H1 (cell line): Measurements from ENCODE around the gene ADAM23.

ENCODE experiments used
- ASH2L ChIP-seq: fragments of 200-600, 300-600 bp; sonication (generic); IDR thresholded peaks from one replicate; pipeline ENCODE4 v1.7.1; 2017; ENCODE audit warnings: low read length
- CEBPB ChIP-seq: IDR thresholded peaks from 2 replicates; pipeline ENCODE4 v1.6.1; 2012; ENCODE audit warnings: low read depth, low read length
- CTCF ChIP-seq, 3 experiments: IDR thresholded peaks; 1 replicate in 2 of 3; 2 replicates in 1 of 3; pipeline versions ENCODE4 v1.5.1 to v1.6.1; 2011; ENCODE audit warnings: low read length in 3 of 3, mild to moderate bottlenecking in 3 of 3, inconsistent platforms in 2 of 3, low read depth in 1 of 3, moderate library complexity in 1 of 3; ENCODE audit not compliant: insufficient read depth in 1 of 3; ENCODE audit errors: control extremely low read depth in 1 of 3
- EZH2 ChIP-seq: fragments of 200-600 bp; sonication (generic); IDR thresholded peaks from 2 replicates; pipeline ENCODE4 v1.7.1; 2012; ENCODE audit warnings: low read depth, mild to moderate bottlenecking, moderate library complexity, low read length, inconsistent platforms; ENCODE audit not compliant: severe bottlenecking
- MAFK ChIP-seq: IDR thresholded peaks from 2 replicates; pipeline ENCODE4 v1.6.1; 2012; ENCODE audit warnings: low read depth, mild to moderate bottlenecking, improper control_type of control experiment, low read length
- PHF8 ChIP-seq: fragments of 200-600 bp; sonication (generic); conservative IDR thresholded peaks from 2 replicates; pipeline ENCODE4 v1.7.1; 2012; ENCODE audit warnings: low read depth, mild to moderate bottlenecking, inconsistent platforms, low read length, moderate library complexity
- RNF2 ChIP-seq: fragments of 200-900, 300-1000 bp; sonication (generic); IDR thresholded peaks from 2 replicates; pipeline ENCODE4 v1.7.1; 2016; ENCODE audit warnings: borderline replicate concordance, low read depth, mild to moderate bottlenecking, antibody characterized with exemption, low read length; ENCODE audit not compliant: poor library complexity, severe bottlenecking; ENCODE audit errors: missing control alignments
- TEAD4 ChIP-seq: IDR thresholded peaks from 2 replicates; pipeline ENCODE4 v1.6.1; 2012; ENCODE audit warnings: low read depth, low read length, inconsistent platforms, mixed read lengths

- TF ChIP-seq CEBPB (no peak), PHF8 (no peak), EZH2 (no peak), MAFK (no peak), RNF2 (no peak), TEAD4 (no peak), CTCF (IDR thresholded peaks at IDR 0.05; ENCODE audit: control extremely low read depth in 1 of 3, insufficient read depth in 1 of 3, low read depth in 1 of 3, low read length in 3 of 3) (no peak), ASH2L (no peak)
Measured at GRCh38 chr2:206562375-206562774, 119.0 kb downstream of the ADAM23 start.
